Naive thymus-derived CD8-positive, alpha-beta T cell (primary cell): ENCODE results near the gene MARVELD3. TPM values are rescaled to one million over a fixed set of nuclear protein-coding genes. Genes with fewer than 3 reads are reported as not detected.
A peak's percentile ranks its signal among the peaks of the same experiment; 100 is the strongest.

Experiments
- ATAC-seq, 2 donors: fragments of 150-1000 bp; cut with Tn5 transposase in 1 of 2; sonication (Bioruptor Pico), chemical (Tn5 transposase) in 1 of 2; 1 replicate in 1 of 2; 2 replicates in 1 of 2; pipeline ENCODE4 v1.10.0; 2021; ENCODE audit warnings: mild to moderate bottlenecking in 2 of 2, moderate library complexity in 2 of 2
- POLR2A ChIA-PET: fragments of 350-600 bp; sonication (Branson Sonifier 250); formaldehyde crosslinking; loops from one replicate; lab custom pipeline; 2021; ENCODE audit warnings: antibody characterized with exemption; lab: Charles Lee
- DNase-seq, 10 donors: peaks; one replicate each; pipeline versions ENCODE4 v3.0.0 to v3.0.0-alpha.2; 2020 to 2022
- H3K27ac Mint-ChIP-seq, 10 donors: one replicate each; pipeline ENCODE4 v1.8.0; 2020 to 2022; ENCODE audit warnings: mild to moderate bottlenecking in 10 of 10, mixed read lengths in 10 of 10, moderate library complexity in 4 of 10, inconsistent platforms in 1 of 10
- H3K27me3 Mint-ChIP-seq, 5 donors: one replicate each; pipeline ENCODE4 v1.8.0; 2021 to 2022; ENCODE audit warnings: mixed read lengths in 5 of 5
- H3K36me3 Mint-ChIP-seq, 3 donors: one replicate each; pipeline ENCODE4 v1.8.0; 2020 to 2022; ENCODE audit warnings: mixed read lengths in 3 of 3, mild to moderate bottlenecking in 2 of 3, inconsistent platforms in 1 of 3
- H3K4me1 Mint-ChIP-seq, 4 donors: one replicate each; pipeline ENCODE4 v1.8.0; 2021 to 2022; ENCODE audit warnings: mixed read lengths in 4 of 4
- H3K4me3 Mint-ChIP-seq, 10 donors: one replicate each; pipeline ENCODE4 v1.8.0; 2020 to 2022; ENCODE audit warnings: mild to moderate bottlenecking in 10 of 10, mixed read lengths in 10 of 10, moderate library complexity in 6 of 10, inconsistent platforms in 1 of 10
- H3K9me3 Mint-ChIP-seq, 9 donors: one replicate each; pipeline ENCODE4 v1.8.0; 2020 to 2022; ENCODE audit warnings: mixed read lengths in 9 of 9, mild to moderate bottlenecking in 3 of 9, inconsistent platforms in 1 of 9, moderate library complexity in 1 of 9
- polyA plus RNA-seq, 3 donors: library from polyadenylated mRNA; unstranded; fragments of 300-500 nt; fragmentation: Illumina TruSeq; gene quantifications; one replicate each; pipeline ENCODE4 v1.2.3, GENCODE V29; 2021
- total RNA-seq, 8 experiments: library from RNA in 2 of 8; stranded (reverse) in 2 of 8; gene quantifications; one replicate each; pipeline ENCODE4 v1.2.3 and lab custom pipeline; 2021 to 2026

Gene MARVELD3
- total and polyA plus RNA-seq, 5 experiments from 2014 or later = 0.06 TPM; not detected in 4

- ATAC-seq = no peak
- Mint-ChIP-seq H3K4me3 (peak overlapping the region in 1 of 10 donors; percentile 20), H3K27me3 (peaks cover 2 to 13% (median 10%) of the 10 kb centered on the region in 5 donors), H3K9me3 (no peaks in the 10 kb centered on the region), H3K36me3 (peaks cover 0 to 2% (median 0%) of the 10 kb centered on the region in 3 donors), H3K4me1 (peaks cover 0 to 5% (median under 1%) of the 10 kb centered on the region in 4 donors), H3K27ac (no peak overlapping the region)
- DNase-seq = no peak
- POLR2A ChIA-PET = no interaction called here
Measured at GRCh38 chr16:71627731-71628181, 1.8 kb downstream of the MARVELD3 start.

GRCh38 chr16:71628810-71629209 lies 2.8 kb downstream of the MARVELD3 start:
- Mint-ChIP-seq H3K36me3 (peaks cover 0 to 2% (median 0%) of the 10 kb centered on the region in 3 donors), H3K4me1 (peaks cover 0 to 5% (median under 1%) of the 10 kb centered on the region in 4 donors), H3K4me3 (no peak overlapping the region), H3K27ac (no peak overlapping the region), H3K27me3 (peaks cover 2 to 13% (median 10%) of the 10 kb centered on the region in 5 donors), H3K9me3 (no peaks in the 10 kb centered on the region)
- POLR2A ChIA-PET = no interaction called here
- ATAC-seq = no peak
- no peak for DNase-seq

- Mint-ChIP-seq H3K4me3 (no peak overlapping the region), H3K27me3 (peaks cover 2 to 13% (median 10%) of the 10 kb centered on the region in 5 donors), H3K27ac (no peak overlapping the region), H3K36me3 (peaks cover 0 to 2% (median 0%) of the 10 kb centered on the region in 3 donors), H3K4me1 (peaks cover 0 to 5% (median under 1%) of the 10 kb centered on the region in 4 donors), H3K9me3 (no peaks in the 10 kb centered on the region)
- DNase-seq (no peak), ATAC-seq (no peak)
- POLR2A ChIA-PET = no interaction called here
Measured at GRCh38 chr16:71629278-71630016, 3.5 kb downstream of the MARVELD3 start.

GRCh38 chr16:71630808-71631207 lies 4.8 kb downstream of the MARVELD3 start:
- POLR2A ChIA-PET = no interaction called here
- peaks cover 0 to 2% (median 0%) of the 10 kb centered on the region in 4 donors for H3K4me1 Mint-ChIP-seq
- H3K27ac Mint-ChIP-seq = no peak overlapping the region
- no peaks in the 10 kb centered on the region for H3K9me3 Mint-ChIP-seq
- DNase-seq (no peak), ATAC-seq (no peak)
- peaks cover 2 to 12% (median 6%) of the 10 kb centered on the region in 5 donors for H3K27me3 Mint-ChIP-seq
- no peaks in the 10 kb centered on the region for H3K36me3 Mint-ChIP-seq
- H3K4me3 Mint-ChIP-seq = no peak overlapping the region

- POLR2A ChIA-PET = no interaction called here
- no peak for DNase-seq
- Mint-ChIP-seq H3K27me3 (peaks cover 2 to 10% (median 6%) of the 10 kb centered on the region in 5 donors), H3K4me3 (no peak overlapping the region), H3K27ac (no peak overlapping the region), H3K36me3 (no peaks in the 10 kb centered on the region), H3K4me1 (no peaks in the 10 kb centered on the region), H3K9me3 (no peaks in the 10 kb centered on the region)
- no peak for ATAC-seq
Measured at GRCh38 chr16:71631776-71632175, 5.8 kb downstream of the MARVELD3 start.

- POLR2A ChIA-PET = no interaction called here
- Mint-ChIP-seq H3K27me3 (no peaks in the 10 kb centered on the region), H3K4me1 (no peaks in the 10 kb centered on the region), H3K9me3 (no peaks in the 10 kb centered on the region), H3K36me3 (peaks cover 0 to 7% (median 4%) of the 10 kb centered on the region in 3 donors), H3K27ac (no peak overlapping the region), H3K4me3 (no peak overlapping the region)
- no peak for ATAC-seq
- no peak for DNase-seq
Measured at GRCh38 chr16:71635632-71636031, 9.6 kb downstream of the MARVELD3 start.

GRCh38 chr16:71637398-71637797 lies 11.4 kb downstream of the MARVELD3 start:
- no peaks in the 10 kb centered on the region for H3K27me3 Mint-ChIP-seq
- DNase-seq (no peak), ATAC-seq (no peak)
- no peaks in the 10 kb centered on the region for H3K9me3 Mint-ChIP-seq
- POLR2A ChIA-PET = no interaction called here
- peaks cover 0 to 11% (median 4%) of the 10 kb centered on the region in 3 donors for H3K36me3 Mint-ChIP-seq
- no peak overlapping the region for H3K4me3 Mint-ChIP-seq
- H3K27ac Mint-ChIP-seq = no peak overlapping the region
- no peaks in the 10 kb centered on the region for H3K4me1 Mint-ChIP-seq

- POLR2A ChIA-PET = no interaction called here
- Mint-ChIP-seq H3K9me3 (no peaks in the 10 kb centered on the region), H3K27me3 (no peaks in the 10 kb centered on the region), H3K4me1 (peaks cover 0 to 2% (median 0%) of the 10 kb centered on the region in 4 donors), H3K36me3 (peaks cover 0 to 30% (median 1%) of the 10 kb centered on the region in 3 donors), H3K27ac (no peak overlapping the region), H3K4me3 (no peak overlapping the region)
- peak; percentile 28 to 30 for ATAC-seq
- no peak for DNase-seq
Measured at GRCh38 chr16:71645450-71645849, 19.5 kb downstream of the MARVELD3 start.

- Mint-ChIP-seq H3K36me3 (peaks cover 1 to 39% (median 4%) of the 10 kb centered on the region in 3 donors), H3K4me3 (no peak overlapping the region), H3K27ac (no peak overlapping the region), H3K4me1 (peaks cover 0 to 2% (median 0%) of the 10 kb centered on the region in 4 donors), H3K27me3 (no peaks in the 10 kb centered on the region), H3K9me3 (no peaks in the 10 kb centered on the region)
- DNase-seq (no peak), ATAC-seq (no peak)
- POLR2A ChIA-PET = no interaction called here
Measured at GRCh38 chr16:71647391-71647790, 21.4 kb downstream of the MARVELD3 start.

GRCh38 chr16:71648162-71648561 lies 22.2 kb downstream of the MARVELD3 start:
- Mint-ChIP-seq H3K27me3 (no peaks in the 10 kb centered on the region), H3K27ac (peak overlapping the region in 1 of 10 donors; percentile 23), H3K9me3 (no peaks in the 10 kb centered on the region), H3K36me3 (peaks cover 4 to 40% (median 5%) of the 10 kb centered on the region in 3 donors), H3K4me1 (no peaks in the 10 kb centered on the region), H3K4me3 (no peak overlapping the region)
- DNase-seq = no peak
- POLR2A ChIA-PET = no interaction called here
- ATAC-seq = no peak

- no peaks in the 10 kb centered on the region for H3K4me1 Mint-ChIP-seq
- no peaks in the 10 kb centered on the region for H3K27me3 Mint-ChIP-seq
- no peaks in the 10 kb centered on the region for H3K9me3 Mint-ChIP-seq
- H3K4me3 Mint-ChIP-seq = no peak overlapping the region
- H3K27ac Mint-ChIP-seq = peak overlapping the region in 1 of 10 donors; percentile 79
- peaks cover 4 to 46% (median 5%) of the 10 kb centered on the region in 3 donors for H3K36me3 Mint-ChIP-seq
- ATAC-seq = no peak
- DNase-seq = no peak
- POLR2A ChIA-PET = interaction anchor here (0.6 kb wide), 1 partner anchor 1138 kb away, joined by 3 read pairs; no protein-coding TSS in a partner anchor
Measured at GRCh38 chr16:71648921-71649320, 22.9 kb downstream of the MARVELD3 start.

- ATAC-seq (no peak), DNase-seq (no peak)
- Mint-ChIP-seq H3K9me3 (no peaks in the 10 kb centered on the region), H3K27me3 (no peaks in the 10 kb centered on the region), H3K36me3 (peaks cover 4 to 52% (median 5%) of the 10 kb centered on the region in 3 donors), H3K4me1 (no peaks in the 10 kb centered on the region), H3K4me3 (no peak overlapping the region), H3K27ac (no peak overlapping the region)
- POLR2A ChIA-PET = no interaction called here
Measured at GRCh38 chr16:71649704-71650103, 23.7 kb downstream of the MARVELD3 start.

- H3K27me3 Mint-ChIP-seq = no peaks in the 10 kb centered on the region
- no peak for ATAC-seq
- no peak overlapping the region for H3K4me3 Mint-ChIP-seq
- H3K27ac Mint-ChIP-seq = no peak overlapping the region
- POLR2A ChIA-PET = no interaction called here
- no peak for DNase-seq
- H3K9me3 Mint-ChIP-seq = no peaks in the 10 kb centered on the region
- H3K36me3 Mint-ChIP-seq = peaks cover 4 to 65% (median 23%) of the 10 kb centered on the region in 3 donors
- no peaks in the 10 kb centered on the region for H3K4me1 Mint-ChIP-seq
Measured at GRCh38 chr16:71658771-71659170, 32.8 kb downstream of the MARVELD3 start.
